Liver (tissue), 9 donors: ENCODE results near the gene KL. TPM values are rescaled to one million over a fixed set of nuclear protein-coding genes. Genes with fewer than 3 reads are reported as not detected.

Source experiments
- DNase-seq: peaks from one replicate; pipeline ENCODE4 v3.0.0-alpha.2; 2017; ENCODE audit warnings: low spot score
- H3K27ac ChIP-seq, 2 donors: one replicate each; pipeline ENCODE4 v1.7.0; 2013; ENCODE audit warnings: inconsistent platforms in 2 of 2, low read length in 2 of 2, control low read depth in 1 of 2, low read depth in 1 of 2, mild to moderate bottlenecking in 1 of 2
- H3K27me3 ChIP-seq, 4 donors: one replicate each; pipeline versions ENCODE4 v1.6.1 to v1.7.0; 2013; ENCODE audit warnings: low read length in 3 of 4, inconsistent platforms in 1 of 4, mild to moderate bottlenecking in 1 of 4, moderate library complexity in 1 of 4; ENCODE audit not compliant: control insufficient read depth in 4 of 4, insufficient read depth in 4 of 4
- H3K36me3 ChIP-seq, 4 donors: one replicate each; pipeline versions ENCODE4 v1.6.1 to v1.7.0; 2013; ENCODE audit warnings: low read length in 3 of 4, mild to moderate bottlenecking in 3 of 4, low read depth in 1 of 4, moderate library complexity in 1 of 4; ENCODE audit not compliant: control insufficient read depth in 4 of 4, insufficient read depth in 3 of 4
- H3K4me1 ChIP-seq, 4 donors: one replicate each; pipeline versions ENCODE4 v1.6.1 to v1.7.0; 2013; ENCODE audit warnings: low read length in 3 of 4, mild to moderate bottlenecking in 3 of 4, moderate library complexity in 1 of 4; ENCODE audit not compliant: control insufficient read depth in 4 of 4, insufficient read depth in 4 of 4
- H3K4me3 ChIP-seq, 3 donors: one replicate each; pipeline versions ENCODE4 v1.6.1 to v1.7.0; 2013; ENCODE audit warnings: low read length in 3 of 3, control low read depth in 1 of 3, low read depth in 1 of 3, mild to moderate bottlenecking in 1 of 3
- H3K9ac ChIP-seq, 2 donors: one replicate each; pipeline ENCODE4 v1.7.0; 2013; ENCODE audit warnings: low read length in 2 of 2, mild to moderate bottlenecking in 2 of 2, moderate library complexity in 2 of 2, control low read depth in 1 of 2, low read depth in 1 of 2
- H3K9me3 ChIP-seq, 4 donors: one replicate each; pipeline versions ENCODE4 v1.6.1 to v1.7.0; 2013; ENCODE audit warnings: low read length in 3 of 4; ENCODE audit not compliant: control insufficient read depth in 4 of 4
- CTCF ChIP-seq: fragments of 150-350 bp; IDR thresholded peaks from 2 replicates; pipeline ENCODE4 v1.5.1; 2017; ENCODE audit warnings: improper control_type of control experiment, low read depth, low read length; ENCODE audit not compliant: missing input control
- EGR1 ChIP-seq, 2 donors: IDR thresholded peaks; 2 replicates each; pipeline ENCODE4 v1.6.1; 2016 to 2018; ENCODE audit warnings: antibody characterized with exemption in 2 of 2, low read depth in 2 of 2
- FOXA1 ChIP-seq: IDR thresholded peaks from 2 replicates; pipeline ENCODE4 v1.6.1; 2016; ENCODE audit warnings: antibody characterized with exemption
- FOXA2 ChIP-seq: IDR thresholded peaks from 2 replicates; pipeline ENCODE4 v1.6.1; 2016; ENCODE audit warnings: antibody characterized with exemption
- HNF4A ChIP-seq, 2 donors: conservative IDR thresholded peaks; 2 replicates each; pipeline ENCODE4 v1.6.1; 2016; ENCODE audit warnings: antibody characterized with exemption in 2 of 2, mild to moderate bottlenecking in 2 of 2
- HNF4G ChIP-seq: IDR thresholded peaks from 2 replicates; pipeline ENCODE4 v1.6.1; 2016; ENCODE audit warnings: antibody characterized with exemption
- JUND ChIP-seq, 2 donors: IDR thresholded peaks; 2 replicates each; pipeline ENCODE4 v1.6.1; 2016; ENCODE audit warnings: antibody characterized with exemption in 2 of 2
- MAX ChIP-seq: IDR thresholded peaks from 2 replicates; pipeline ENCODE4 v1.6.1; 2016; ENCODE audit warnings: antibody characterized with exemption
- RAD21 ChIP-seq, 2 donors: IDR thresholded peaks; 2 replicates each; pipeline ENCODE4 v1.6.1; 2016; ENCODE audit warnings: antibody characterized with exemption in 2 of 2, mild to moderate bottlenecking in 2 of 2
- REST ChIP-seq: IDR thresholded peaks from 2 replicates; pipeline ENCODE4 v1.6.1; 2016; ENCODE audit warnings: antibody characterized with exemption, mild to moderate bottlenecking
- RXRA ChIP-seq, 2 donors: IDR thresholded peaks; 2 replicates each; pipeline ENCODE4 v1.6.1; 2017 to 2018; ENCODE audit warnings: antibody characterized with exemption in 2 of 2, mild to moderate bottlenecking in 1 of 2
- SP1 ChIP-seq: IDR thresholded peaks from 2 replicates; pipeline ENCODE4 v1.6.1; 2018; ENCODE audit warnings: antibody characterized with exemption, mild to moderate bottlenecking
- TAF1 ChIP-seq: conservative IDR thresholded peaks from 2 replicates; pipeline ENCODE4 v1.6.1; 2016; ENCODE audit warnings: antibody characterized with exemption, mild to moderate bottlenecking
- ZBTB33 ChIP-seq: IDR thresholded peaks from 2 replicates; pipeline ENCODE4 v1.6.1; 2016; ENCODE audit warnings: antibody characterized with exemption
- WGBS: extraction: QIAGEN DNeasy Blood & Tissue Kit; methylation state at CpG from one replicate; pipeline ENCODE4 v1.1.7; 2013; 5-methylcytosine and 5-hydroxymethylcytosine counted together
- polyA plus RNA-seq, 2 donors: library from polyadenylated mRNA; stranded (reverse) in 1 of 2; unstranded in 1 of 2; fragments of 200-250 nt in 1 of 2; fragments of >200 nt in 1 of 2; fragmentation: Nextera tagmentation in 1 of 2; extraction: Ambion mirVana in 1 of 2; gene quantifications; one replicate each; pipeline versions ENCODE4 v1.2.1 to v1.2.3, GENCODE V29; 2013 to 2015
- total RNA-seq, 2 donors: library from RNA; depleted of rRNA; stranded (reverse); fragments of >200 nt; gene quantifications; one replicate each; pipeline ENCODE4 v1.2.3, GENCODE V29; 2014
- donor health status: healthy.
- donor health status: healthy.
- donor health status: healthy.
- donor health status: healthy.
- donor health status: healthy.

The KL gene
- total and polyA plus RNA-seq, 4 donors: 0.13 to 0.92 (median 0.28) TPM

GRCh38 chr13:33034882-33035520, 18.8 kb downstream of the KL start (continued):
- TF ChIP-seq HNF4A (conservative IDR thresholded peaks at IDR 0.05) (no peak), FOXA2 (no peak), RAD21 (IDR thresholded peaks at IDR 0.05) (no peak), SP1 (no peak)

GRCh38 chr13:33037673-33038072, 21.4 kb downstream of the KL start:
- no peak overlapping the region for H3K9ac ChIP-seq
- 90% methylated on average over 1 of the region's 1 CpG for WGBS

More at GRCh38 chr13:33037673-33038072, 21.4 kb downstream of the KL start:
- Histone ChIP-seq H3K27me3 (no peaks in the 10 kb centered on the region), H3K36me3 (no peaks in the 10 kb centered on the region), H3K27ac (no peak overlapping the region), H3K4me3 (no peak overlapping the region), H3K9me3 (no peaks in the 10 kb centered on the region), H3K4me1 (no peaks in the 10 kb centered on the region)
- DNase-seq: no peak
- TF ChIP-seq REST (no peak), RXRA (IDR thresholded peaks at IDR 0.05) (no peak), RAD21 (IDR thresholded peaks at IDR 0.05) (no peak), TAF1 (no peak), HNF4A (conservative IDR thresholded peaks at IDR 0.05) (no peak), FOXA2 (no peak), JUND (IDR thresholded peaks at IDR 0.05) (no peak), MAX (no peak), FOXA1 (no peak), EGR1 (IDR thresholded peaks at IDR 0.05; ENCODE audit: low read depth in 2 of 2) (no peak), HNF4G (no peak), SP1 (no peak), ZBTB33 (no peak), CTCF (no peak)
